GM19438 (cell line): ENCODE data around the gene DCTN3.

ENCODE experiments used
- ATAC-seq: cut with Tn5 transposase; IDR thresholded peaks from one replicate; pipeline ENCODE4 v1.9.1; 2021; ENCODE audit warnings: low read depth; ENCODE audit not compliant: unreplicated experiment

The DCTN3 gene

DNA sequence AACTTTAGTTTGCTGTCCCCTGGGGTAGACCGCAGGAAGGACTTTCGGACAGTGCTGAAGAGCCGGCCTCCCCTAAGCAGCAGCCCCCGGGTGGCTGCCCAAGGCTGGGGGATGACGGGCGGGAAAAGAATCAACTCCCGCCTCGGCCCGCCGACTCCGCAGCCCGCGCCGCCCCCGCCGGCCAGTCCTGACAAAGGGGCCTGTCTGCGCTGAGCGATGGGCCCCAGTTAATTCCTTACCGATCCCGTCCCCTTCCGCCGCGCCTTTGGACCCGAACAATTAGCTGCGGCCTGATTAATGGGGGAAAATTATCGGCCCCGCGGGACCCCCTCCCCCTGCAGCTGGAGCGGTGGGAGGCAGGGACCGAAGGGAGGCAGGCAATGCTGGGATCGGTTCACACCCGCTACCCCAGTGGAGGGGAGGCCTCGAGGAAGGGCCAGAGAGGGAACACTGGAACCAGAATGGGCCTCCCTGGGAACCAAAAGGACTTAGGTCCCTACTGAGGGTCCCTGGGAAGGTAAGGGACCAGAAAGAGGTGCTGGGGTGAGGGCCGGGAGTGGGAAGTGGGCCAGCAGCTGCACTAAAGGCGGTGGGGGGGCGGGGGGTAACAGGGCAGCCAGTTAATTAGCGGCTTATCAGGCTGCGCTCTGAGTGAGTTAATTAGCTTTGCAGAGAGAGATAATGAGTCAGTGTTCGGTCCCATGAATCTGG, 4.3 kb upstream of the DCTN3 start:
- no peak for ATAC-seq

DNA sequence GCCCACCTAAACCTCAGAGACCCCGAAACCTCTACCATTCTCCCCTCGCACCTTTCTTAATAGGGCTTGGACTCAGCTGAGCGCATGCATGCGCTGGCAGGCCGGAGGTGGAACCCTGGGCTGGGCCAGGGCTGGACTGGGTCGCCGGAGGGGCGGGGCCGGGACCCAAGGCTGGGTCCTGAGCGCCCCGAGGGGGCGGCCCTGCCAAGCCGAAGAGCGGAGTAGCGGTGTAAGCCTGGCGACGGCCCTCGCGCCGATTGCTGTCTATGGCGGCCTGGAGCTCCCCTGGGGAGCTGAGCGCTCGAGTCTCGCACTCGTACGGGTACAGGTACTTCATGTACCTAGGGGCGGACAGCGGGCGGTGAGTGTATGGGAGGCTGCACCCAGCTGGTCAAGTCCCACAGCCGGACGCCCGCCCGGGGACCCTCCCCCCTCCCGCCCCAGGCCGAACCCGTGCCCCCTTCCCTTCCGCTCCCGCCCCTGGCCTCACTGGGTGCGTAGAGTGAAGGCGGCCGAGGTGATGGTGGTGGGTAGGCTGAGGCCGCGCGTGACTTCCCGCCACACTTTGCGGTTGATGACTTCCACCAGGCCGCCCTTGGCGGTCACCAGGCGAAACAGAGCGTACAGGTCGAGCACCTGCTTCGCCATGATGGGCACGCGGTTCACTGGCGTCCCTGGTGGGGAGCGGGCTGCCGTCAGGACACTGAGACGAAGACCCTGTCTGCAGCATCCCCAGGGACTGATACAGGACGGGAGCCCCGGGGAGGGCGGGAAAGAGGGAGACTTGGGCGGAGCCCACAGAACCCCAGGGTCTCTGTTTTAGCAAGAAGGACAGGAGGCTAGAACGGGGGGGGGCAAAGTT, 3.3 kb upstream of the DCTN3 start:
- no peak for ATAC-seq

DNA sequence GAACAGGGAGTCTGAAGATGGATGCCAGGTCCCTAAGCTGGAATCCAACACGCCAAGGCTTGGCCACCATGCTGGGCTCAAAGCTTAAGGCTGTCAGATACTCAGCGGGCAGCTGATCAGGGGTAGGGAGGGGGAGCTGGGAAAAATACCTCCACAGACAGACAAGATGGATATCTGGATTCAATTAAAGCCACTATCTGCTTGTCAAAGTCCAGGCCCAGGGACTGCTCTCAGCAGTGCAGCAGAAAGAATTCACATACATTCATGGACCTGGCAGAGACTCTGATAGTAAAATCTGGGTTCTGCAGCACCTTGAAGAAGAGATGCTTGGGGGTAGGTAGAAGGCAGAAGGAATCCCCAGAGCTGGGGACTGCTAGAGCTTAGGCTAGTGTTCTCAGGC, 5.2 kb downstream of the DCTN3 start:
- no peak for ATAC-seq

DNA sequence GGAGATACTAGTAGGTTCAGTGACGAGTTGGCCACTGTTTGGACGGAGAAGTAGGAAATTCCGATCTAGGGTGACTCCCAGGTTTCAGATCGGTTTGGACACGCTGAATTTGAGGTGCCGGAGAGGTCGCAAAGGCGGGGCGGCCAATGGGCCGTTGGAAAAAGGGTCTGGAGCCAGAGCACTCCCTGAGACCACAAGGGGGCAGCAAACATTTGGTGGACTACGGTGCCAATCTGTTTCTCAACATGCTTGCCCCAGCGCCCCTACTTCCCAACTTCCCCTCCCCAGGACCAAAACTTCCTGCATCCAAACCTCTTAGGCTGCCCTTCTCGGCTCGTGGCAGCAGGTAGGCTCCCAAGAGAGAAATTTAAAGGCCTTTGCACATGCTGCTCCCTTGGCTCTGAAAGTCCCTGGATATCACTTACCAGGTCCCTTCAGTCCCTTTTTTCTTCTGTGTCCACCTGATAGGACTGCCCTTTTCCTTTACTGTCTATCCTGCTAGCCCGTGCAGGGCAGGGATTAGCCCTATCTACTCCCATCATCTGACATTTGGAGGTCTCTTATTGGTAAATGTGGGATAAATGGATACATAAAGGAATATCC, 7.4 kb downstream of the DCTN3 start:
- peak; percentile 56 for ATAC-seq

GRCh38 chr9:34611811-34612787, 8.2 kb downstream of the DCTN3 start, which contains the start of gene RPP25L:
Gene RPP25L, minus strand, starts transcription at chr9:34612097. Its CDS starts 801 bp downstream, at chr9:34611296.
- peak; percentile 77 for ATAC-seq

DNA sequence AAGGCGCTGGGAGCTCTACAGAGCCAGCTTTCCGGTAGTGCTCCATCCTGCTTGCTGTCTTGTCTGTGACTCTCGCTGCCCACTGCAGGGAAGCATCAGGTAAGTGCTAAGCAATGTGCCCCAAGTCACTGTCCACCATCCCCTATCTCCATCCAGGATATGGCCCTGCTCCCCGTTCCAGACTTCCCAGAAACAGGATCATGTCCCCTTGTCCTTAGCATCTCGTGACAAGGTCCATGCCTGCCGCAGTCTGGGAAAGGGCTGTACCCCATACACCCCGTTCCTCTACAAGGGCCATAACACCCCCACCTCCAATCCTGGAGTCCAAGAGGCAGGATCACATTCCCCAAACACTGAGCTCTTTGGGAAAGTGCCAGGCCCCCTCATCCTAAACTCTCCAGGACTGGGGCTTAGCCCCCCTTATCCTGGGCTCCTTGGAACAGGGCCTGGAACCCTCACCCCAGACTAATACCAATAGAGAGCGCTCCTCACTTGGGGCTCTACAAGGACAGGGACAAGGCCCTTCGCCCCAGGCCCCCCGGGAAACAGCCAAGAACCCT, 9.0 kb downstream of the DCTN3 start:
- peak; percentile 12 for ATAC-seq

GRCh38 chr9:34610434-34611206, 9.7 kb downstream of the DCTN3 start:
- no peak for ATAC-seq

DNA sequence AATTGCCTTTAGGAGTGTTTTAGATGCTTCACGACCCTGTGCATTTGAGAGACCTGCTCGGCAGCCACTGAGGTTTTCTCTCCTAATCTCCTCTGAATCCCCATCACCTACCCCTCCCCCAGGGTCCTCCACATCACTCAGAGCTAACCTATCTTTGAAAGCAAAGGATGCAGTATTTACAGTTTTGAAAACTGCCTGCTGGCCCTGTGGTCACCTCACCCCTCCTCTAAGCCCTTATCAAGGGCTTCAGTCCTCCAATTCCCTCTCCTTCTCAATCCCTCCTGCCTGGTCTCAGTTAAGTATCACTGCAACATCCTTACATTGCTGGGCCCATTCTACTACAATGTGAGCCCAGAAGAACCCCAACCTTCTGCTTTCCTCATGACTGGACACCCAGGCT, 13.0 kb downstream of the DCTN3 start:
- ATAC-seq = no peak

- no peak for ATAC-seq
Measured at GRCh38 chr9:34606905-34607304, 13.4 kb downstream of the DCTN3 start.

DNA sequence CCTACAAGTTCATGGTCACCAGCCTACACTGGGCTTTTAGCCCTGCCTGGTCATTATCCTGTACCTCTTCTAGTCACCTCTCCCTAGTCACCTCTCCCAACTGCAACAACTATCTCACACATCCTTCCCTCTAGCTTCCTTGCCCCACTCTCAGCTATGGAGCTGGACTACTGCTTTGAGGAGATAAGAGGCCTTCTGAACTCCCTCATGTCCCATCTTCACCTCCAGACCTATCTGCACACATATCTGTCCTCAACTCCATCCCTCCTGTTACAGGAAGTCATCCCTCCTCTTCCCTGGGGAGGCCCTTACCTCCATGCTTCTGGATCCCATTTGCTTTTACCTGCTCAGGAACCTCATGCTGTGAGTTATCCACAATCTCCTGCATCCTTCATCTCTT, 14.1 kb downstream of the DCTN3 start:
- ATAC-seq = no peak

GRCh38 chr9:34603610-34604231, 16.6 kb downstream of the DCTN3 start:
- peak; percentile 70 for ATAC-seq

GRCh38 chr9:34601937-34602573, 18.2 kb downstream of the DCTN3 start:
- ATAC-seq = no peak

DNA sequence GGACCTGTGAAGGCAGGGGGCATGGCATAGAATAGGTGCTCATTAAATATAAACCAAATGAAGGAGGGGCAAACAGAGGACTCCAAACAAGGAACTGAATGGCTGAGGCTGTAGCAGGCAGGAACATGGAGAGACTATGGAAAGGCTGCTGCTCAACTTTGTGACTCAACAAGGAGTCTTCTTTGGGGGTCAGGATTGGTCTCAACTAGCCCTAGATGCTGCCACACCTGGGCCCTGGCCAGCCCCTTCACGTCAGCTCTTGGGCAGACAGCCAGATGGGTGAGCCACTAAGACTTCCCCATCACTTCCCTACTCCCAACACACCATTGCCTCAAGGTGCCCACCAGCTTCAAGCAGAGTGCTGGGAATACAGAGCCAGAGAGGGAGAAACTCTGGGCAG, 19.4 kb downstream of the DCTN3 start:
- ATAC-seq = no peak

GRCh38 chr9:34599546-34599945, 20.7 kb downstream of the DCTN3 start:
- ATAC-seq = no peak

DNA sequence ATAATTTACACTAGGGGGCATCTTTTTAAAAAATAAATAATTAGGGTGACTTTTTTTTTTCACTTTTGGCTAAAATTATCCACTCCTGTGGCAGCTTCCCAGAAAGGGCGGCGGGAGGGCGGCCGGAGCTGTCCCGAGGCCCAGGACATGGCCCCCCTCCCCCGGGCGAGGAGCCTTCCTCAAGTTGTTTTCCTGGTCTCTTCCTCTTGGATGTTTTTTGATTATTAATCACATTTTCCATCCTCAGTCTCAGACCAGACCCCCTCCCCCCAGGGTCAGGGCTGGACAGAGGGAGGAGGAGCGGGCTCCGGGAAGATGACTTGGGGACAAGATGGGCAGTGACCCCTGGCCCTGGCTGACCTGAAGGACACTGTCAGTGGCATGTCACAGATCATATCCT, 26.1 kb downstream of the DCTN3 start:
- ATAC-seq = no peak

- ATAC-seq = no peak
Measured at GRCh38 chr9:34592895-34593601, 27.2 kb downstream of the DCTN3 start.

DNA sequence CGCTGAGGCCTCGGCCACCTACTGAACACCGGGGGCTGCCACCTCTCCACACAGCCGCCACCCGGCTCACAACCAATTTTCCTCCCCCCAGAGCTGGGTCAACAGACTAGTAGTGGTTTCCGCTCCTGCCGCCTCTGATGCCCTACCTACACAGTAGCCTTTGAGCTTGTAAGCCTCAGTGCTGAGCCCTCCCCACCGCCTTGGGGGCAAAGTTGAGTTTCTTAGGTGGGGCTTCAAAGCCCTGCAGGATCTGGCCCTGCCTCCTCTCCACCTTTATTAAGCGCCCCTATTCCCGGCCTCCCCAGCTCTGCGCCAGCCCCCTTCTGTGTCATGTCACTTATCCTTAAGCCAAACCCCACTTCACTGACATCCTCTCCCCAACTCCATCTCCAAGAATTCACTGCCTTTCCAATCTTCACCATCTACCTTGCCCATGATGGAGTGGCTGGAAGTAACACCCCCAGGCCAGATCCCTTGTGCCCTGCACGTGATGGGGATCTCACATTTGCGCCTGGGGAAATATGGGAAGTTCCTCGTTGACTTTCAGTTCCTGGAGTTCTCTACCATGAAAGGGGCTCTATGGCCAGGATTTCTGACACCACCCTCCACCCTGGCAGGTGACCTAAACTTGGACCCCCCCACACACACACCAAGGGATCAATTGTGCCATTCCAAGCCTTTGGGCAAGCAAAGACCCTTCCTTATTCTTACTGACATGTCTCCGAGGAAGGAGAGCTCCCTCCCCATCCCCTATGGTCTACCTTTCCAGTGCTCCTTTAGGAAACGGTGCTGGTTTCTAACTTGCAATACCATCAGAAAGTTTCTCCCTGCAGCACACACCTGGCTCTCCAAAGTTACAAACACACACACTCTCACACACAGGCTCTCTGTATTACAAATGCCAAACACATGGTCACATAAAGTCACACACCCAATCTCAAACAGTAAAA, 28.1 kb downstream of the DCTN3 start:
- ATAC-seq = no peak
